Liver (tissue), 9 donors: ENCODE measurements around the gene TAOK2. TPM values are rescaled to one million over a fixed set of nuclear protein-coding genes. Genes with fewer than 3 reads are reported as not detected.

ENCODE experiments used
- DNase-seq: peaks from one replicate; pipeline ENCODE4 v3.0.0-alpha.2; 2017; ENCODE audit warnings: low spot score
- H3K27ac ChIP-seq, 2 donors: one replicate each; pipeline ENCODE4 v1.7.0; 2013; ENCODE audit warnings: inconsistent platforms in 2 of 2, low read length in 2 of 2, control low read depth in 1 of 2, low read depth in 1 of 2, mild to moderate bottlenecking in 1 of 2
- H3K27me3 ChIP-seq, 4 donors: one replicate each; pipeline versions ENCODE4 v1.6.1 to v1.7.0; 2013; ENCODE audit warnings: low read length in 3 of 4, inconsistent platforms in 1 of 4, mild to moderate bottlenecking in 1 of 4, moderate library complexity in 1 of 4; ENCODE audit not compliant: control insufficient read depth in 4 of 4, insufficient read depth in 4 of 4
- H3K36me3 ChIP-seq, 4 donors: one replicate each; pipeline versions ENCODE4 v1.6.1 to v1.7.0; 2013; ENCODE audit warnings: low read length in 3 of 4, mild to moderate bottlenecking in 3 of 4, low read depth in 1 of 4, moderate library complexity in 1 of 4; ENCODE audit not compliant: control insufficient read depth in 4 of 4, insufficient read depth in 3 of 4
- H3K4me1 ChIP-seq, 4 donors: one replicate each; pipeline versions ENCODE4 v1.6.1 to v1.7.0; 2013; ENCODE audit warnings: low read length in 3 of 4, mild to moderate bottlenecking in 3 of 4, moderate library complexity in 1 of 4; ENCODE audit not compliant: control insufficient read depth in 4 of 4, insufficient read depth in 4 of 4
- H3K4me3 ChIP-seq, 3 donors: one replicate each; pipeline versions ENCODE4 v1.6.1 to v1.7.0; 2013; ENCODE audit warnings: low read length in 3 of 3, control low read depth in 1 of 3, low read depth in 1 of 3, mild to moderate bottlenecking in 1 of 3
- H3K9ac ChIP-seq, 2 donors: one replicate each; pipeline ENCODE4 v1.7.0; 2013; ENCODE audit warnings: low read length in 2 of 2, mild to moderate bottlenecking in 2 of 2, moderate library complexity in 2 of 2, control low read depth in 1 of 2, low read depth in 1 of 2
- H3K9me3 ChIP-seq, 4 donors: one replicate each; pipeline versions ENCODE4 v1.6.1 to v1.7.0; 2013; ENCODE audit warnings: low read length in 3 of 4; ENCODE audit not compliant: control insufficient read depth in 4 of 4
- ATF3 ChIP-seq: IDR thresholded peaks from 2 replicates; pipeline ENCODE4 v1.6.1; 2016; ENCODE audit warnings: antibody characterized with exemption
- CTCF ChIP-seq: fragments of 150-350 bp; IDR thresholded peaks from 2 replicates; pipeline ENCODE4 v1.5.1; 2017; ENCODE audit warnings: improper control_type of control experiment, low read depth, low read length; ENCODE audit not compliant: missing input control
- EGR1 ChIP-seq, 2 donors: IDR thresholded peaks; 2 replicates each; pipeline ENCODE4 v1.6.1; 2016 to 2018; ENCODE audit warnings: antibody characterized with exemption in 2 of 2, low read depth in 2 of 2
- FOXA1 ChIP-seq: IDR thresholded peaks from 2 replicates; pipeline ENCODE4 v1.6.1; 2016; ENCODE audit warnings: antibody characterized with exemption
- FOXA2 ChIP-seq: IDR thresholded peaks from 2 replicates; pipeline ENCODE4 v1.6.1; 2016; ENCODE audit warnings: antibody characterized with exemption
- GABPA ChIP-seq, 2 donors: IDR thresholded peaks in 1 of 2; conservative IDR thresholded peaks in 1 of 2; 2 replicates each; pipeline ENCODE4 v1.6.1; 2016; ENCODE audit warnings: antibody characterized with exemption in 2 of 2, mild to moderate bottlenecking in 1 of 2, moderate library complexity in 1 of 2
- HNF4A ChIP-seq, 2 donors: conservative IDR thresholded peaks; 2 replicates each; pipeline ENCODE4 v1.6.1; 2016; ENCODE audit warnings: antibody characterized with exemption in 2 of 2, mild to moderate bottlenecking in 2 of 2
- HNF4G ChIP-seq: IDR thresholded peaks from 2 replicates; pipeline ENCODE4 v1.6.1; 2016; ENCODE audit warnings: antibody characterized with exemption
- JUND ChIP-seq, 2 donors: IDR thresholded peaks; 2 replicates each; pipeline ENCODE4 v1.6.1; 2016; ENCODE audit warnings: antibody characterized with exemption in 2 of 2
- MAX ChIP-seq: IDR thresholded peaks from 2 replicates; pipeline ENCODE4 v1.6.1; 2016; ENCODE audit warnings: antibody characterized with exemption
- NR2F2 ChIP-seq: IDR thresholded peaks from 2 replicates; pipeline ENCODE4 v1.6.1; 2016; ENCODE audit warnings: antibody characterized with exemption
- RAD21 ChIP-seq, 2 donors: IDR thresholded peaks; 2 replicates each; pipeline ENCODE4 v1.6.1; 2016; ENCODE audit warnings: antibody characterized with exemption in 2 of 2, mild to moderate bottlenecking in 2 of 2
- REST ChIP-seq: IDR thresholded peaks from 2 replicates; pipeline ENCODE4 v1.6.1; 2016; ENCODE audit warnings: antibody characterized with exemption, mild to moderate bottlenecking
- RXRA ChIP-seq, 2 donors: IDR thresholded peaks; 2 replicates each; pipeline ENCODE4 v1.6.1; 2017 to 2018; ENCODE audit warnings: antibody characterized with exemption in 2 of 2, mild to moderate bottlenecking in 1 of 2
- SP1 ChIP-seq: IDR thresholded peaks from 2 replicates; pipeline ENCODE4 v1.6.1; 2018; ENCODE audit warnings: antibody characterized with exemption, mild to moderate bottlenecking
- TAF1 ChIP-seq: conservative IDR thresholded peaks from 2 replicates; pipeline ENCODE4 v1.6.1; 2016; ENCODE audit warnings: antibody characterized with exemption, mild to moderate bottlenecking
- YY1 ChIP-seq: IDR thresholded peaks from 2 replicates; pipeline ENCODE4 v1.6.1; 2016; ENCODE audit warnings: antibody characterized with exemption, mild to moderate bottlenecking
- ZBTB33 ChIP-seq: IDR thresholded peaks from 2 replicates; pipeline ENCODE4 v1.6.1; 2016; ENCODE audit warnings: antibody characterized with exemption
- WGBS: extraction: QIAGEN DNeasy Blood & Tissue Kit; methylation state at CpG from one replicate; pipeline ENCODE4 v1.1.7; 2013; 5-methylcytosine and 5-hydroxymethylcytosine counted together
- polyA plus RNA-seq, 2 donors: library from polyadenylated mRNA; stranded (reverse) in 1 of 2; unstranded in 1 of 2; fragments of 200-250 nt in 1 of 2; fragments of >200 nt in 1 of 2; fragmentation: Nextera tagmentation in 1 of 2; extraction: Ambion mirVana in 1 of 2; gene quantifications; one replicate each; pipeline versions ENCODE4 v1.2.1 to v1.2.3, GENCODE V29; 2013 to 2015
- total RNA-seq, 2 donors: library from RNA; depleted of rRNA; stranded (reverse); fragments of >200 nt; gene quantifications; one replicate each; pipeline ENCODE4 v1.2.3, GENCODE V29; 2014
- donor health status: healthy.
- donor health status: healthy.
- donor health status: healthy.
- donor health status: healthy.
- donor health status: healthy.

Gene TAOK2
- total and polyA plus RNA-seq, 4 donors = 2.2 to 27.9 (median 16.0) TPM

- no peak for TF ChIP-seq MAX
- no peak for TF ChIP-seq JUND (IDR thresholded peaks at IDR 0.05)
- TF ChIP-seq ATF3 = no peak
- TF ChIP-seq RAD21 (IDR thresholded peaks at IDR 0.05) = no peak
- no peak for TF ChIP-seq FOXA1
- no peak for TF ChIP-seq NR2F2
- TF ChIP-seq ZBTB33 = no peak
- no peak for TF ChIP-seq YY1
- no peak for TF ChIP-seq REST
- no peak for TF ChIP-seq SP1
- TF ChIP-seq FOXA2 = no peak
- no peak for TF ChIP-seq GABPA (IDR thresholded peaks at IDR 0.05 in 1 of 2, conservative IDR thresholded peaks at IDR 0.05 in 1 of 2)
- Histone ChIP-seq H3K9ac (no peak overlapping the region), H3K27ac (no peak overlapping the region), H3K9me3 (no peaks in the 10 kb centered on the region), H3K4me1 (peaks cover 2 to 8% (median 4%) of the 10 kb centered on the region in 4 donors), H3K4me3 (no peak overlapping the region), H3K27me3 (peaks cover 0 to 2% (median 0%) of the 10 kb centered on the region in 4 donors), H3K36me3 (no peaks in the 10 kb centered on the region)
- WGBS = 59% methylated on average over 7 of the region's 7 CpGs
- no peak for DNase-seq
Observed at GRCh38 chr16:30025574-30025973, 51.9 kb downstream of the TAOK2 start.

GRCh38 chr16:30026449-30026848 lies 52.8 kb downstream of the TAOK2 start:
- no peak for DNase-seq
- no peaks in the 10 kb centered on the region for H3K9me3 ChIP-seq
- H3K27me3 ChIP-seq = peaks cover 0 to 2% (median 0%) of the 10 kb centered on the region in 4 donors
- H3K27ac ChIP-seq = no peak overlapping the region
- 84% methylated on average over 18 of the region's 18 CpGs for WGBS
- no peak overlapping the region for H3K9ac ChIP-seq
- peaks cover 0 to 3% (median under 1%) of the 10 kb centered on the region in 4 donors for H3K4me1 ChIP-seq
- no peak overlapping the region for H3K4me3 ChIP-seq
- H3K36me3 ChIP-seq = no peaks in the 10 kb centered on the region
- no peak for TF ChIP-seq CTCF
- TF ChIP-seq TAF1 = no peak
- TF ChIP-seq FOXA2 = no peak
- TF ChIP-seq HNF4A (conservative IDR thresholded peaks at IDR 0.05) = no peak
- TF ChIP-seq HNF4G = no peak
- no peak for TF ChIP-seq NR2F2
- TF ChIP-seq ZBTB33 = no peak
- no peak for TF ChIP-seq RAD21 (IDR thresholded peaks at IDR 0.05)
- TF ChIP-seq SP1 = no peak
- no peak for TF ChIP-seq ATF3
- TF ChIP-seq JUND (IDR thresholded peaks at IDR 0.05) = no peak
- TF ChIP-seq GABPA (IDR thresholded peaks at IDR 0.05 in 1 of 2, conservative IDR thresholded peaks at IDR 0.05 in 1 of 2) = no peak
- no peak for TF ChIP-seq RXRA (IDR thresholded peaks at IDR 0.05)
- no peak for TF ChIP-seq EGR1 (IDR thresholded peaks at IDR 0.05; ENCODE audit: low read depth in 2 of 2)
- TF ChIP-seq YY1 = no peak
- no peak for TF ChIP-seq MAX
